Measurements from ENCODE around the gene PRELID2. TPM values are rescaled to one million over a fixed set of nuclear protein-coding genes. Genes with fewer than 3 reads are reported as not detected.

Gene PRELID2
- total RNA-seq, 3 donors from 2014 or later, result 60.0 to 151 (median 77.9) TPM

- no peak for DNase-seq
- Histone ChIP-seq H3K4me1 (ENCODE audit: low read depth) (no peaks in the 10 kb centered on the region), H3K4me3 (no peak overlapping the region), H3K36me3 (ENCODE audit: low read depth) (no peaks in the 10 kb centered on the region), H3K9me3 (no peaks in the 10 kb centered on the region)
- no peak for TF ChIP-seq CTCF (IDR thresholded peaks at IDR 0.05)
- intact Hi-C loops (cut with DNase I, micrococcal nuclease), result no loop called here
- no peak for ATAC-seq
Observed at GRCh38 chr5:145787001-145787400, 48.1 kb downstream of the PRELID2 start.

DNA sequence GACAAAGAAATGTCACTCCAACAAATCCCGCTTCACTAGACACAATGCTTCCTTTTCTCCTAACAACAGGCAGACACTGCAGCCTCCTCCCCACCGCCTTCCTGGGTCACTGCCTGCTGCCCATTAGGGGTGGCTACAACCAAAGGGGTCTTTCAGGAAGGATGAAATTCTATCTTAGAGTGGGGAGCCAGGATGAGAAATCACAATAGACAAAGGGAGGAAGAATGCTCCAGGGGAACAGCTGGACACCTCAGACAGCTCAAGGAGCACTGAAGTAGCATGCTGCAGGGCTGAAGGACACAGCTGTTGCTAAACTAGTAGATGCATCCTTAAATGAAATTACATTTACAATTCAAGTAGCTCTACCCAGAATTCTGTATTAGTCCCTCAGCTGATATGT lies 54.2 kb downstream of the PRELID2 start:
- DNase-seq (no peak), ATAC-seq (no peak)

DNA sequence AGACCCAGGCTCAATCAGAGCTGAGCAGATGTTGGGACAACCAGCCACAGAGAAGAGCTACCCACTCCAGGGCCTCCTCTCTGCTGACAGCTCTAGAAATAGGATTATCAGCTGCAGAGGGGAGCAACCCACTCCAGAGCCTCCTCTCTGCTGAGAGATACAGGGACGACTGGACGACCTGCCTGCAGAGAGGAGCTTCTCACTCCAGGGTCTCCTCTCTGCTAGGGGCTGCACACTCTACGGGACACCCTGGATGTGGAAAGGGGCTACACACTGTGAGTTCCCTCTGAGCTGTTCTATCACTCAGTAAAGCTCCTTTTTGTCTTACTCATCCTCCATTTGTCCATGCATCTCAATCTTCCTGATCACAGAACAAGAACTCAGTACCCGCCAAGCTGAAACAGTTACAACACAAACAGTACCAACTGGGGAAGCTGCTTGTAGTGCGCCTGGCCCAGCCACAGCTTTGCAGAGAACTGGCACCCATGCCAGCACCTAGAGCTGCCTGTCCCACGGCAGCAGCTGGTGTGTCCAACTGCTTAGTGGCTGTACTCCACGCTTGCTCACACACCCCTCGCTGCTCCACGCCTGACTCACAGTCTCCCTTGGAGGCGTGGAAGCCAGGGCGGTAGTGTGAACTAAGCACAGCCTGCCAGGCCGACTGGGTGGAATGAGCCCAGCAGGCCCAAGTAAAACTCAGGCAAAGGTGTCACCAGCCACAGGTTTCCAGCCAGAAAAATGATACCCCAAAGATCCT lies 56.8 kb downstream of the PRELID2 start:
- intact Hi-C loops (cut with DNase I, micrococcal nuclease), result no loop called here
- H3K36me3 ChIP-seq (ENCODE audit: low read depth), result no peaks in the 10 kb centered on the region
- no peaks in the 10 kb centered on the region for H3K9me3 ChIP-seq
- no peak for TF ChIP-seq CTCF (IDR thresholded peaks at IDR 0.05)
- no peak overlapping the region for H3K4me3 ChIP-seq
- no peak for ATAC-seq
- no peak for DNase-seq
- no peaks in the 10 kb centered on the region for H3K4me1 ChIP-seq (ENCODE audit: low read depth)

More for the DNA sequence above, 54.2 kb downstream of the PRELID2 start:
- no peak for TF ChIP-seq CTCF (IDR thresholded peaks at IDR 0.05)
- Histone ChIP-seq H3K36me3 (ENCODE audit: low read depth) (no peaks in the 10 kb centered on the region), H3K4me1 (ENCODE audit: low read depth) (no peaks in the 10 kb centered on the region), H3K4me3 (no peak overlapping the region), H3K9me3 (no peaks in the 10 kb centered on the region)
- intact Hi-C loops (cut with DNase I, micrococcal nuclease), result no loop called here

DNA sequence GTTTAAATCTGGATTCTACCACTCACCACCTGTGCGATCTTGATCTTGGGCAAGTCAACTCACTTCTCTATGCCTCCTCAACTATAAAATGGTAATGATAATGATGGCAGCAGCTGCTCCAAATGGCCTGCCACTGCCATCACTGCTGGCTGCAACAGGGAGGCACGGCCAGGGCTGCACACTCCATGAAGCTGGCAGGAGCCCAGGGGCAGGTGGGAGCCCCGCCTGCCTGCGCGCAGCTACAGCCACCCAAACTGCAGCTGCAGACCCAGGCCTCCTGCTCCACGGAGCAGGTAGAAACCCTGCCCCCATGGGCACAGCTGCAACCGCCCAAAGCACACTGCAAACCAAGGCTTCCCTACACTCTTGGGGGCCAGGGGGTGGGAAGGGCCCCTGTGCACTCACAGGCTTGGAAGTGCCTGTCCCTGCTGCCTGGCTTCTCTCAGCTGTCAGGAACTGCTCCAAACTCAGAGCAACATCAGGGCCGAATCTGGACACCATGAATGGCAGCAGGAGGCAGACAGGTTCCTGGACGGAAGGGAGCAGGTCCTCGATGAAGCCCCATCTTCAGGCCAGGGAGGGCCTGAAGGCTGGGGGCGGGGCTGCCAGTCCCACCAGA lies 57.6 kb downstream of the PRELID2 start:
- no peak for ATAC-seq
- no peak for TF ChIP-seq CTCF (IDR thresholded peaks at IDR 0.05)

DNA sequence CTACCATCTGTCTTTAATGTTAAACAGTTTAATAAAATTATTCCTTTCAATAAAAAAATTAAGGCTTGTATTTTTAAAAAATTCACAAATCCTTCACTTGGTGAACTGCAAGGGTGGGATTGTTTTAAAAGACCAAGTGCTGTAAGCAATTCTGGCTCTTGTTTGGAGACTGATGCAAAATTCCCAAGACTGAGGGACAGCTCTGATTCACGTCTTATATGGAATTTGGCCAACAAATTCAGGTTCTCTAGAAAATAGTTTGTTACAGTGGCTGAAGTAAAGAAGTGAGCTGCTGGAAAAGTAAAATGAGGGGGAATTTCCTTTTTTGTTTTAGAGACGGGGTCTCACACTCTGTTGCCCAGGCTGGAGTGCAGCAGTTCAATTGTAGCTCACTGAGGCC lies 58.3 kb downstream of the PRELID2 start:
- no peak for DNase-seq
- Histone ChIP-seq H3K9me3 (no peaks in the 10 kb centered on the region), H3K36me3 (ENCODE audit: low read depth) (no peaks in the 10 kb centered on the region), H3K4me1 (ENCODE audit: low read depth) (no peaks in the 10 kb centered on the region), H3K4me3 (no peak overlapping the region)
- no peak for ATAC-seq
- intact Hi-C loops (cut with DNase I, micrococcal nuclease), result no loop called here
- no peak for TF ChIP-seq CTCF (IDR thresholded peaks at IDR 0.05)

More for the DNA sequence above, 57.6 kb downstream of the PRELID2 start:
- no peak for DNase-seq
- no peak overlapping the region for H3K4me3 ChIP-seq
- no peaks in the 10 kb centered on the region for H3K4me1 ChIP-seq (ENCODE audit: low read depth)
- intact Hi-C loops (cut with DNase I, micrococcal nuclease), result no loop called here
- H3K9me3 ChIP-seq, result no peaks in the 10 kb centered on the region
- no peaks in the 10 kb centered on the region for H3K36me3 ChIP-seq (ENCODE audit: low read depth)

Data from mucosa of descending colon (tissue), 3 donors.